HG03039 (cell line): ENCODE results near the gene UBE2R2.
"Not testable (repeated sequence)": the region's sequence is repeated elsewhere in the genome, so short reads cannot be mapped to it uniquely, and the experiment has no call there.

ENCODE experiments used
- ATAC-seq: cut with Tn5 transposase; IDR thresholded peaks from one replicate; pipeline ENCODE4 v1.9.1; 2021; ENCODE audit warnings: mild to moderate bottlenecking, moderate library complexity; ENCODE audit not compliant: unreplicated experiment

UBE2R2 gene

DNA sequence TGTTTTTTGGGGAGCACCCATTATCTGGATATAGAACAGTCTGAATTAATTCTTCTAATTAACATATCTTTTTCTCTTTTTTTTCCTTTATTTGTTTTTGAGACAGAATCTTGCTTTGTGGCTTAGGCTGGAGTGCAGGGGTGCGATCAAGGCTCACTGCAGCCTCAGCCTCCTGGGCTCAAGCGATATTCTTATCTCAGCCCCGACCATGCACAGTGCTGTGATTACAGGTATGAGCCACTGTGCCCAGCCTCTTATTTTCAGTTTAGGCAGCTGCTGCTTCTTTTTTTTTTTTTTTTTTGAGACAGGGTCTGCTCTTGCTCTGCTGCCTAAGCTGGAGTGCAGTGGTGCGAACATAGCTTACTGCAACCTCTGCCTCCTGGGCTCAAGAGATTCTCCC is 20.2 kb downstream of the UBE2R2 start:
- no peak for ATAC-seq

DNA sequence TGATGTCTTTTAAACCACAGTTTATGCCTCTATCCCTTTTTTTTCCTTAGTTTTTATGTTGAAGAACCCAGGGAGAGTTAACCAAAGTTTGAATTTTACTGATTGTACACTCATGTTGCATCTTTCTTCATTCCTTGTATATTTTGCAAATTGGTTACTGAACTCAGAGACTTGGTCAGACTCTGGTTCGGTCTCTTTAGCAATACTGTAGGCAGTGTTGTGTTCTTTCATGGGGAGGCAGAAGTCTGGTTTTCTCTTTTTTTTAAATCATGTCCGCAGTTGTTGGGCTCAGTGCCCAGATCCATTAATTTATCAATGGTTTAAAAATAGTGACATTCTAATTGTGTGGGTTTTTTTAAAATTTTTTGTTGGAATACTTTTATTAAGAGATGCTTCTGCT is 23.4 kb downstream of the UBE2R2 start:
- ATAC-seq = no peak

DNA sequence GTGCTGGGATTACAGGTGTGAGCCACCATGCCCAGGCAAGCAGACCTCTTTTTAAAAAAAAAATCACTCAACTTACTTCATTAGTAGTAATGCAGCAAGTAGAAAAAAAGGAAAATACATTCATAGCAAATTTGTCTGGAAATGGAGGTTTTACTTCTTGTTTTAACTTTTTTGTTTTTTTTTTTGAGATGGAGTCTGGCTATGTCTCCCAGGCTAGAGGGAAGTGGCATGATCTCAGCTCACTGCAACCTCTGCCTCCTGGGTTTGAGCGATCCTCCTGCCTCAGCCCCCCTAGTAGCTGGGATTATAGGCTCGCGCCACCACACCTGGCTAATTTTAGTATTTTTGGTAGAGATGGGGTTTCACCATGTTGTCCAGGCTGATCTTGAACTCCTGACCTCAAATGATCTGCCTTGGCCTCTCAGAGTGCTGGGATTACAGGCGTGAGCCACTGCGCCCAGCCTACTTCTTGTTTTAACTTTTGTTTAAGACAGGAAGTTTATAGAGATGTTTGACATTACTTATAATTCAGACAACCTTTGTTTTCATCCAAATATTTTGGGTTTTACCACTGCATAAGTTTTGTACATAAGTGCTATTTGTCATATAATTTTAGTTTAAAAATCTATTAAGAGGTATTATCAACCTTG is 26.5 kb downstream of the UBE2R2 start:
- ATAC-seq = no peak

DNA sequence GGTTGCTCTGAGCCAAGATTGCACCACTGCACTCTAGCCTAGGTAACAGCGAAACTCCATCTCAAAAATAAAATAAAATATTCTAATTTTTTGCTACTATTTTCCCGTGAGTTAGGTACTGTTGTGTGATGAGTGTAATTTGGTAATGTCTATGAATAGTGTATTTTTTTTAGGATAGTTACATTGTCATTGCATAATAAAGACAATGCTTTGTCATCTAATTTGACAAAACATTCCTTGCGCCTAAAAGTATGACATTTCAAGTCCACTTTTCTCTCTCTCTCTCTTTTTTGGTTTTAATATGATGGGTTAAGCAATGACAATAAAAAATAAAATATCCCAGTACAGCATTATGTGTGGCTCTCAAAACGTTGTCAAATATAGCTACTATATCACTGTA is 29.3 kb downstream of the UBE2R2 start:
- ATAC-seq = no peak

DNA sequence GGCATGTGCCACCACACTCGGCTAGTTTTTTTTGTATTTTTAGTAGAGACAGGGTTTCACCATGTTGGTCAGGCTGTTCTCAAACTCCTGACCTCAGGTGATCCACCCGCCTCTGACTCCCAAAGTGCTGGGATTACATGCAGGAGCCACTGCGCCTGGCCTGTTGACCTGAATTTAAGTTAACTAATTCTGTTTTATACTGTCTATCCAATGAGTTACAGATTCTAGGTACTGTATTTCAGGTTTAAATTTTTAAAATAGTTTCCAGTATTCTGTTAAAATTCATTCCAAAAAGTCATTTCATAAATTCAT is 30.9 kb downstream of the UBE2R2 start:
- ATAC-seq = not testable (repeated sequence)

DNA sequence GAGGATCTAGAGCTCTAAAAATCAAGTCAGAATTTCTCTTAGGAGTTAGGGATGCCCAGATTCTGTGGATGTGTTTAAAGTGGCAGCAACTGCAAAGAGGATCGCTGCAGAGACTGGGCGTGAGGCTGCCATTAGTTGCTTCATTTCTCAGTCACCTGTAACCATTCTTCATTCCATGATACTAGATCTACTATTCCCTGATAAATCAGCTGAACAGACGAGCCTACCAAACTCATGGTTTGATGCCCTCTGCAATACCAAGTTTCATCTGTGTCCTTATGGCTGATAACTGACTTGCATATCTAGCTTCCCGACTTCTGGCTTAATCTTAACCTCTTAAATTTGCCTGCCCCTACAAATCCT is 33.3 kb downstream of the UBE2R2 start:
- ATAC-seq = no peak

DNA sequence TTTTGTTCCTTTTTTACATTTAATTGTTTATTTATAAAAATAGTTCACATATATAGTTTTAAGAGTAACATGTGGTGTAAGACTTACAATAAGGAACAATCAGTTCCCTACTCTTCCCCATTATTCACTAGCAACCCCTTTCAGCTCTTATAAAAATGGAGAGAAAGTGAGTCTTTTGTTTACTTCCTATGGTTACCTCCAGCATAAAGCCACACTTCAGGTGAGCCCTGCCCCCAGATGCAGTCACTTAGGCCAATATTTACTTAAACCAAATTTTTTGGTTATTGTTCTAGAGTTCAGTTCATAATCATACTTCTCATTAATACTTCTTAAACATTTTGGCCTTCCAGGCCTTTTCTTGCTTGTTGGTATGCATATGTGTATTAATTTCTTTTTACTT is 33.7 kb downstream of the UBE2R2 start:
- no peak for ATAC-seq

DNA sequence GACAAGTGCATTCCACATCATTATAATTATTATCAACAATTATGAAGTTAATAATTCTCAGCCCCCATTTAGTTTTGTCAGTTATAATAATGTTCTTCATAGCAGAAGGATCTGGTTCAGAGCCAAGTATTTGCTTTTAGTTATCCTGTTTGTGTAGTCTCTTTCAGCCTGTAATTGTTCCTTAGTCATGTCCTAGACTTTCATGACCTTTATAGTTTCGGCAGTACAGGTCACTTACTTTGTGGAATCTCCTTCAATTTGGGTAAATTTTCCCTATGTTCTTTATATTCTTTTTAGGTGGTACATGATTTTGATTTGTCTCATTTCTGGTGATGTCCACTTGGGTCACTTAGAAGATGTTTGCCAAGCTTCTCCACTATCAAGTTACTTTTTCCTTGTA is 34.3 kb downstream of the UBE2R2 start:
- ATAC-seq = no peak

DNA sequence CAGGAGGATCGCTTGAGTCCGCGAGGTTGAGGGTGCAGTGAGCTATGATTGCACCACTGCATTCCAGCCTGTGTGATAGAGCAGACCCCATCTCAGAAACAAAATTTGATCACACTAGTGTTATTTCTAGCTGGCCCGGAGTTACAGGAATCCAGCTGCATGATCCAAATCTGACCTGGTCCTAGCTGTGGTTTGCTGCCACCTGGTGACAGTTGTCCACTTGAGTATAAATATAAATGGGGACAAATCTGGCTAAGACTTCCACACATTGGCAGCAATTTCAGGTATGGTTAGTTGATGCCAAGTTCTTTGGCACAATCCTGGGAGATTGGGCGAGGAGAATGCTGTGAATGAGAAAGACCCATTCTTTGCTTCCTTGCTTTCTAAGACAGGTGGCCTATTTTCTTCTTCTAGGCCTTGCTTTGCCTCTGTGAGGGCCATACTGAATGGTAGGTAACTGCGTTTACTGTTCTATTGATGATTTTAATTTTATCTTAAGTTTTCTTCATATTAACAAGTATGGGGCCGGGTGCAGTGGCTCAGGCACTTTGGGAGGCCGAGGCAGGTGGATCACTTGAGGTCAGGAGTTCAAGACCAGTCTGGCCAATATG is 35.4 kb downstream of the UBE2R2 start:
- ATAC-seq = no peak

DNA sequence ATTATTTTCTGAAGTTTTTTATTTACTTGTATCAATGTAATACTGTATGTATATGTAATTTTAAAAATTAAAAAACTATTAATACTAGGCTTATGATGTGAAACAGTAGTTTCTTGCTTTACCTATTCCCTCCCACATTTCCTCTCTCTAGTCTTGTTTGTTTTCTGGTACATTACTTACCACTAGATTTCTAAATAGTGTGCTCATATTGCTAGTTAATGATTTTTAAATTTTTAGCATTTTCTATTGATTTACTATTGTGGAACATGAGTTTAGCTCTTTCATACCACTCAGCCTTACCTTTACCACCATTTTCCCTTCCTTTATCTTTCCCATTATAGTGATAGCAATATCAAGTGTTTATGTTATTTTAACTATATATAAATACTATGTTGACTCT is 39.3 kb downstream of the UBE2R2 start:
- no peak for ATAC-seq

DNA sequence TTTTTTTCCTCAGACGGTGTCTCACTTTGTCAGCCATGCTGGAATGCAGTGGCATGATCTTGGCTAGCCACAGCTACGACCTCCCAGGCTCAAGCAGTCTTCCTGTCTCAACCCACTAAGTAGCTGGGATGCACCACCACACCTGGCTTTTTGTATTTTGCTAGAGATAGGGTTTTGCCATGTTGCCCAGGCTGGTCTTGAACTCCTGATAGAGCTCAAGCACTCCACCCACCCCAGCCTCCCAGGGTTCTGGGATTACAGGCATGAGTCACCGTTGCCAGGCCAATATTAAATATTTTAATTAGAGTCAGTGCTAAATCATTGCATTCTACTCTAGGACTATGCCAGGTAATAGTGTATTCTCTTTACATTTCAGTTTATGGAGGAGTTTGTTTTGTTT is 41.5 kb downstream of the UBE2R2 start:
- no peak for ATAC-seq

DNA sequence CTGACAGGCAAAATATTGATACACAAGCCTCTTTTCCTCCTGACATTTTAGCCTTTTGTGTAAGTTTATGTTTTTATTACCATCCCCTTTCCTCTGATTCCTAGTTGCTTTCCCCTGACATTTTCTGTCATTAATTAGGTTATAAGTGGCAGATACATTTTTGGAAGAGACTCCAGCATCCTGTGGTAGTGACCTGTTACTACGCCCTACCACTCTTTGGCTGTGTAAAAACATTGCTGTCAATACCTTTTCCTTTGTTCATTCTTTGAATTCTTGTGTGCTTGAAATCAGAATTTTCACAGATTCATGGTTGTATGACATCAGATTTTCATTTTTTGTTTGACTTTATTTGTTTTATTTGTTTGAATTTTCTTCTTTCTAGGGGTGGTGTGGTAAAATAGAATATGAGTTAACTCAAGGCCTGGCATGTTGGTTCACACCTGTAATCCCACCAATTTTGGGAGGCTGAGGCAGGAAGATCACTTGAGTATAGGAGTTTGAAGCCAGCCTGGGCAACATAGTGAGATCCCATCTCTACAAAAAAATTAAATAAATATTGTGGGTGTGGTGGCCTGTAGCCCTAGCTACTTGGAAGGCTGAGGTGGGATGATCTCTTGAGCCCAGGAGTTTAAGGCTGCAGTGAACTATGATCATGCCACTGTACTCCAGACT is 43.4 kb downstream of the UBE2R2 start:
- no peak for ATAC-seq

DNA sequence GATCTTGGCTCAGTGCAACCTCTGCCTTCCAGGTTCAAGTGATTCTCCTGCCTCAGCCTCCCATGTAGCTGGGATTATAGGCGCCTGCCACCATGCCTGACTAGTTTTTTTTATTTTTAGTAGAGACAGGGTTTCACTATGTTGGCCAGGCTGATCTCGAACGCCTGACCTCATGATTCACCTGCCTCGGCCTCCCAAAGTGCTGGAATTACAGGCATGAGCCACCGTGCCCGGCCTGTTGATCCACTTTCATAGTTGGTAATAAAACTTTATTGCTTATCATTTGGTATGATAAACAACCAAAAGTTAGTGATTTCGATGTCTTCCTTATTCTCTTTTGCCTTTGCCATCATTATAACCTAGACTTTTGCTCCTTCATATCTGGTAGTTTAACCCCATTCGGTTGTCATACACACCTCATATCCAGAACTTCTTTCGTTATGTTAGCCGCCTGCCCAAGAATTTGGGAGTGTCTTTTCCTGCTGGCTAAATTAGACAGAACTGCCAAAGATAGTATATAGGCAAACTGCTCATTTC is 45.0 kb downstream of the UBE2R2 start:
- ATAC-seq = no peak

DNA sequence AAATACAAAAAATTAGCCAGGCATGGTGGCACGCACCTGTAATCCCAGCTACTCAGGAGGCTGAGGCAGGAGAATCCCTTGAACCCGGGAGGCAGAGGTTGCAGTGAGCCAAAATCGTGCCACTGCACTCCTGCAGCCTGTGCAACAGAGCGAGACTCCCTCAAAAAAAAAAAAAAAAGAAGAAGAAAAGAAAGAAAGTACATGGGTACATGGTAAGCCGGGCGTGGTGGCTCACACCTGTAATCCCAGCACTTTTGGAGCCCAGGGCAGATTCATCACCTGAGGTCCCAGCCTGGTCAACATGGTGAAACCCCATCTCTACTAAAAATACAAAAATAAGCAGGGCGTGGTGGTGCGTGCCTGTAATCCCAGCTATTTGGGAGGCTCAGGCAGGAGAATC is 46.1 kb downstream of the UBE2R2 start:
- ATAC-seq = not testable (repeated sequence)

DNA sequence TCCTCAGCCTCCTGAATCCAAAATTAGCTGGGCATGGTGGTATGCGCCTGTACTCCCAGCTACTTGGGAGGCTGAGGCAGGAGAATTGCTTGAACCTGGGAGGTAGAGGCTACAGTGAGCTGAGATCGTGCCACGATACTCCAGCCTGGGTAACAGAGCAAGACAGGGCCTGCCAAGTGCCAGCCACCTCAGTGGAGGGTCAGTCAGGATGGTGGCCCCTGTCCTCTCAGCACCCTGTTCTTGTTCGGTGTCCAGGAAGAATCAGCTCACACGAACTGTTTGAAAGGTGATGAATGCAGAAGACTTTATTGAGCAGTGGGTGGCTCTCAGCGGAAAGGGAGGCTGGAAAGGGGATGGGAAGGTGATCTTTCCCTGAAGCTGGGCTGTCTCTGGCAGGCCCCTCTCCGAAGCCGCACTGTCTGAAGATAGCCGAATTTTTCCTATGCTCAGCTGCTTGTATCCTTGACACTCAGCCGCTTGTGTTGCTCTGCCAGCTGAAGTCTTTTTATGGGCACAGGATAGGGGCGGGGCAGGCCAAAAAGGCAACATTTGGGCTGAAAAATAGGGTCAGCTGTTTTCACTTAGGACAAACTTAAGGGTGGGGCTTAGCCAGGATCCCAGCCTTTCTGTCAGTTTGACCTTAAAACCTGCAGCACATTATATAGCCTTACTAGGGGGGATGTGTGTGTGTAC is 50.9 kb downstream of the UBE2R2 start:
- no peak for ATAC-seq

DNA sequence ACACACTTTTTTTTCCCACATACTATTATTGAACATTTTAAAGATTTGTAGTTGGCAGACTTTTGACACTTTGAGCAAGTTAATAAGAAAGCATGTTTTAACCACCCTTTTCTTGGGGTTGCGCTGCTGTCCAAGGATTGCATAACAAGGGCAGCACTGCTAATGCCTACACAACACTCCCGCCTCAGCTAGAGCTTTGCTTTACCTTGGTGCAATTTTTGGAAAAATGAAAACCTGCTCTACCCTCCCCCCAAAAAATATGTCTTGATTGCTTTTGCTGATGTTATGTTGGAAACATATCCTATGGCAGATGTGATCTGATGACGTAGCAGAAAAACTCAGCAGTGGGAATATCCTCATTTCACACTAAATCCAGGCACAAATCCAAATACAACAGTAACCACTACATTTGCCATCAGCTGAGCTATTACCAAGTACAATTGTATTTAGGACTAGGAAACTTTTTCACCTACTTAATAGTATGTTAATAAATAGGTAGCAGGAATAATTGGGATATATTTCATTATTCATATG is 51.5 kb downstream of the UBE2R2 start:
- no peak for ATAC-seq

DNA sequence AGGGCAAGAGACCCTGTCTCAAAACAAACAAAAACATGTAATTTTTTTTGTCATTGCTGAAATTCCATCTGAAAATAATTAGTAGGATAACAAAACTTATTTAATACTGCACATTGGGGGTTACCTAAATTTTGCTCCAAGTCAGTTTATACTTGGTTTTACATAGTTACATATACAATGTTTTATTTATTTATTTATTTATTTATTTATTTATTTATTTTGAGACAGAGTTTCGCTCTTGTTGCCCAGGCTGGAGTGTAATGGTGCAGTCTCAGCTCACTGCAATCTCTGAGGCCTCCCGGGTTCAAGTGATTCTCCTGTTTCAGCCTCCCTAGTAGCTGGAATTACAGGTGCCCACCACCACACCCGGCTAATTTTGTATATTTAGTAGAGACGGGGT is 52.3 kb downstream of the UBE2R2 start:
- not testable (repeated sequence) for ATAC-seq

DNA sequence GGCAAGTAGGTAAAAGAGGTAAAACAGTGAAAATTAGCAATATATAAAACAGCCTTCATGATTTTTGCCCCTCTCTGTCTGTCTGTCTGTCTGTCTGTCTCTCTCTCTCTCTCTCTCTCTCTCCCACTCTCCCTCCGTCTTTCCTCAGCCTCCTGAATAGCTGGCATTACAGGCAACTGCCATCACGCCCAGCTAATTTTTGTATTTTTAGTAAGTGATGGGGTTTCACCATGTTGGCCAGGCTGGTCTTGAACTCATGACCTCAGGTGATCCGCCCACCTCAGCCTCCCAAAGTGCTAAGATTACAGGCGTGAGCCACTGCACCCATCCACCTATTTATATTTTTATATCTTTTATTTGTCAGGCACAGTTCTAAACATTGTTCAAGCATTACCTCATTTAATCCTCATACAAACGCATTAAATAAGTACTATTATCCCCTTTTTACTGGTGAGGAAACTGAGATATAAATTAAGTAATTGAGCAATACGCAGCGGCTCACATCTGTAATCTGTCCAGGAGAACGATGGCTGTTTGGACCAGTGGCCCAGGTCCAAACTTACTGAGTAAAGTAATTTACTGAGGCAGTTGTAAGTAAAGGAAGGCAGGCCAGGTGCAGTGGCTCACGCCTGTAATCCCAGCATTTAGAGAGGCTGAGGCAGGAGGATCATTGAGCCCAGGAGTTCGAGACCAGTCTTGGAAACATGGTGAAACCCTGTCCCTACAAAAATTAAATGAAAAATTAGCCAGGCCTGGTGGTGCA is 60.9 kb downstream of the UBE2R2 start:
- no peak for ATAC-seq

DNA sequence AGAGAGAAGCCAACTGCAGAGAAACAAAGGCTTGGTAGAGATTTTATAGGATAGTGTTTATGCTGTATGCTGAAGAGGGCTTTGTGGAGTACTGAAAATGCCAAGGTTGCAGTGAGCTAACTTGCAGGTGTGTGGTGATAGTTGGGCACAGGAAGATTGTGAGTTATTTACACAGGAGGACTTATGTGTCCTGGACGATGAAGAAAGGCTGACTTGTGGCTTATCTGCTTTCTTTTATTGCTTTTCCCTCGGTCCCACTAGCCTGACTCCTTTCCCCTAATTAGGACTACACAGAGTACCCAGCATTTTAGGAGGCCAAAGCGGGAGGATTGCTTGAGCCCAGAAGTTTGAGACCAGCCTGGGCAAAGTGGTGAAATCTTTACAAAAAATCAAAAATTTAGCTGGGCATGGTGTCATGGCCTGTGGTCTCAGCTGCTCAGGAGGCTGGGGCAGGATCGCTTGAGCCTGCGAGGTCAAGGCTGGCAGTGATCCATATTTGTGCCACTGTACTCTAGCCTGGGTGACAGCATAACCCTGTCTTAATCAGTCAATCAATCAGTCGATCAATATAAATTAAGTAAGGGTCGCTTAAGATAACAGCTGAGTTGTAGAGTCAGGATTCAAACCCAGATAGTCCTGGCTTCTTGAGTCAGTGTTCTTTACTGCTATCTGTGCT is 61.9 kb downstream of the UBE2R2 start:
- no peak for ATAC-seq
